BLaER1 (cell line): ENCODE measurements around the gene HSP90B1.

ENCODE experiments used
- H3K27ac ChIP-seq: shearing (Covaris generic); formaldehyde crosslinking; 2 replicates; pipeline ENCODE4 v1.8.1; 2022
- H3K27me3 ChIP-seq: shearing (Covaris generic); formaldehyde crosslinking; 2 replicates; pipeline ENCODE4 v1.8.1; 2022
- H3K36me3 ChIP-seq: shearing (Covaris generic); formaldehyde crosslinking; 2 replicates; pipeline ENCODE4 v1.8.1; 2022
- H3K4me1 ChIP-seq: shearing (Covaris generic); formaldehyde crosslinking; 2 replicates; pipeline ENCODE4 v1.8.1; 2022
- H3K4me2 ChIP-seq: shearing (Covaris generic); formaldehyde crosslinking; 2 replicates; pipeline ENCODE4 v1.8.1; 2022
- H3K4me3 ChIP-seq: shearing (Covaris generic); formaldehyde crosslinking; 2 replicates; pipeline ENCODE4 v1.8.1; 2022
- H3K9ac ChIP-seq: shearing (Covaris generic); formaldehyde crosslinking; 2 replicates; pipeline ENCODE4 v1.8.1; 2022
- H3K9me3 ChIP-seq: shearing (Covaris generic); formaldehyde crosslinking; 2 replicates; pipeline ENCODE4 v1.8.1; 2022
- H4K20me1 ChIP-seq: shearing (Covaris generic); formaldehyde crosslinking; 2 replicates; pipeline ENCODE4 v1.8.1; 2022
- Cebpa-rat ChIP-seq: shearing (Covaris generic); IDR thresholded peaks from 2 replicates; pipeline ENCODE4 v1.8.1; 2022

The HSP90B1 gene

GRCh38 chr12:103997286-103997900 is 67.2 kb downstream of the HSP90B1 start:
- no peaks in the 10 kb centered on the region for H3K27me3 ChIP-seq
- no peaks in the 10 kb centered on the region for H3K9me3 ChIP-seq
- no peak overlapping the region for H3K4me3 ChIP-seq
- H3K27ac ChIP-seq, result no peak overlapping the region
- H4K20me1 ChIP-seq, result no peaks in the 10 kb centered on the region
- H3K9ac ChIP-seq, result no peak overlapping the region
- no peaks in the 10 kb centered on the region for H3K36me3 ChIP-seq
- no peak overlapping the region for H3K4me2 ChIP-seq
- TF ChIP-seq Cebpa-rat, result no peak
- H3K4me1 ChIP-seq, result no peaks in the 10 kb centered on the region
